Panc1 (cell line): ENCODE data around the gene KRTAP10-4.
"Not testable (repeated sequence)": the region's sequence is repeated elsewhere in the genome, so short reads cannot be mapped to it uniquely, and the experiment has no call there.

Experiments used
- CTCF ChIP-seq: fragments of 450-650 bp; IDR thresholded peaks from 2 replicates; pipeline ENCODE4 v1.5.1; 2017; ENCODE audit warnings: mild to moderate bottlenecking
- POLR2AphosphoS5 ChIP-seq: IDR thresholded peaks from 2 replicates; pipeline ENCODE4 v1.6.1; 2012; ENCODE audit warnings: mild to moderate bottlenecking, low read depth, low read length, moderate library complexity
- SIN3A ChIP-seq: IDR thresholded peaks from 2 replicates; pipeline ENCODE4 v1.6.1; 2012; ENCODE audit warnings: low read depth, mild to moderate bottlenecking, low read length, moderate library complexity, borderline replicate concordance; ENCODE audit not compliant: insufficient read depth
- TCF7L2 ChIP-seq: IDR thresholded peaks from 2 replicates; pipeline ENCODE4 v1.6.1; 2011; ENCODE audit warnings: mild to moderate bottlenecking, low read depth, low read length, inconsistent platforms

DNA sequence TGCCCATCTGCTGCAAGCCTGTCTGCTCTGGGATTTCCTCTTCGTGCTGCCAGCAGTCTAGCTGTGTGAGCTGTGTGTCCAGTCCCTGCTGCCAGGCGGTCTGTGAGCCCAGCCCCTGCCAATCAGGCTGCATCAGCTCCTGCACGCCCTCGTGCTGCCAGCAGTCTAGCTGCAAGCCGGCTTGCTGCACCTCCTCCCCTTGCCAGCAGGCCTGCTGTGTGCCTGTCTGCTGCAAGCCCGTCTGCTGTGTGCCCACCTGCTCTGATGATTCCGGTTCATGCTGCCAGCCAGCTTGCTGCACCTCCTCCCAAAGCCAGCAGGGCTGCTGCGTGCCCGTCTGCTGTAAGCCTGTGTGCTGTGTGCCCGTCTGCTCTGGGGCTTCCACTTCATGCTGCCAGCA, 27.6 kb downstream of the KRTAP10-4 start:
- 0 out of 2 replicates have a peak, but pooled peaks have one; percentile 21 for TF ChIP-seq CTCF
- not testable (repeated sequence) for TF ChIP-seq POLR2AphosphoS5, TCF7L2, SIN3A
